AG04449 (cell line): ENCODE data around the gene SCAP.

Experiments
- CTCF ChIA-PET: fragments of 350-600 bp; formaldehyde crosslinking; extraction: SDS; loops from one replicate; lab custom pipeline; 2021; ENCODE audit warnings: antibody characterized with exemption; lab: Yijun Ruan, JAX
- POLR2A ChIA-PET: fragments of 400-600, 350-600 bp; formaldehyde crosslinking; extraction: SDS; loops from one replicate; lab custom pipeline; 2020; ENCODE audit warnings: antibody characterized with exemption, inconsistent platforms; lab: Yijun Ruan, JAX
- DNase-seq: peaks from one replicate; pipeline ENCODE4 v3.0.0-alpha.2; 2010; ENCODE audit warnings: low read depth, low spot score
- H3K4me3 ChIP-seq: 2 replicates; pipeline ENCODE4 v1.5.1; 2011; ENCODE audit warnings: low read depth, mild to moderate bottlenecking, control low read depth, low read length
- CTCF ChIP-seq: IDR thresholded peaks from one replicate; pipeline ENCODE4 v1.5.1; 2011; ENCODE audit warnings: mild to moderate bottlenecking, moderate library complexity, low read length, control low read depth, inconsistent platforms; ENCODE audit not compliant: insufficient read depth; ENCODE audit errors: missing control alignments

SCAP gene

DNA sequence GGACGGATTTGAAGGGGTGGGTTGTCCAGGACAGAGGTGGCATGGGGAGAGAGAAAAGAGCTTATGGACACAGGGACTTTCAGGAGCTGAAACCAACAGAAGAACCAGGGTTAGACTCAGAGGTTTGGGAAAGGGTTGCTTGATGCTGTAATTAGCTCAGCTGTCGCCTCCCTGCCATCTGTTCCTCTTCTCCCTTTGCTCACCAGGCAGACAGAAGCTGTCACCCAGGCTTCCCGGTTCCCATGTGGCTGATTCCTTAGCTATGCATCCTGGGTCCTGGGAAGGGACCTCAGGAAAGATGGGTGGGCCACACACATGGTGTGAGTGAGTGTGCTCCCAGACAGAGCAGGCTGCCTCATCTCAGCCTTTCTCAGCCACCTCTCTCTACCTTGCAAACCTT is 80.9 kb downstream of the SCAP start:
- no peak overlapping the region for H3K4me3 ChIP-seq
- DNase-seq, result no peak
- ChIA-PET POLR2A (interaction anchor here (0.7 to 1.4 kb wide), 3 partner anchors 11 to 433 kb away, joined by 3 to 5 read pairs (median 3); partner anchors contain the start of gene PTPN23), CTCF (interaction anchor here (0.9 to 2.1 kb wide), 3 partner anchors 9 to 26 kb away, joined by 6 to 8 read pairs (median 6); partner anchors contain the start of gene PTPN23)
- TF ChIP-seq CTCF, result no peak

GRCh38 chr3:47394140-47394870 is 81.4 kb downstream of the SCAP start:
- TF ChIP-seq CTCF, result no peak
- ChIA-PET POLR2A (interaction anchor here (0.7 to 1.4 kb wide), 3 partner anchors 11 to 434 kb away, joined by 3 to 5 read pairs (median 3); partner anchors contain the start of gene PTPN23), CTCF (interaction anchor here (0.9 to 2.1 kb wide), 3 partner anchors 10 to 27 kb away, joined by 6 to 8 read pairs (median 6); partner anchors contain the start of gene PTPN23)
- no peak overlapping the region for H3K4me3 ChIP-seq
- no peak for DNase-seq

DNA sequence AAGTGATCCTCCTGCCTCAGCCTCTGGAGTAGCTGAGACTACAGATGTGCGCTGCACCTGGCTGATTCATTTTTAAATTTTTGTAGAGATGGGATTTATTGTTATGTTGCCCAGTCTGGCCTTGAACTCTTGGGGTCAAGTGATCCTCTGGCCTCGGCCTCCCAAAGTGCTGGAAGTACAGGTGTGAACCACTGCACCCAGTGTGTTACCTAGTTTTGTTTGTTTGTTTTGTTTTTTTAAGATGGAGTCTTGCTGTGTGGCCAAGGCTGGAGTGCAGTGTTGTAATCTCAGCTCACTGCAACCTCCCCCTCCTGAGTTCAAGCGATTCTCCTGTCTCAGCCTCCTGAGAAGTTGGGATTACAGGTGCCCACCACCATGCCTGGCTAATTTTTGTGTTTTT is 82.8 kb downstream of the SCAP start:
- ChIA-PET CTCF (interaction anchor here (2.1 kb wide), 1 partner anchor 12 kb away, joined by 6 read pairs; the partner anchor contains the start of gene PTPN23), POLR2A (interaction anchor here (1.0 kb wide), 1 partner anchor 12 kb away, joined by 4 read pairs; the partner anchor contains the start of gene PTPN23)
- DNase-seq, result no peak
- no peak overlapping the region for H3K4me3 ChIP-seq
- no peak for TF ChIP-seq CTCF

DNA sequence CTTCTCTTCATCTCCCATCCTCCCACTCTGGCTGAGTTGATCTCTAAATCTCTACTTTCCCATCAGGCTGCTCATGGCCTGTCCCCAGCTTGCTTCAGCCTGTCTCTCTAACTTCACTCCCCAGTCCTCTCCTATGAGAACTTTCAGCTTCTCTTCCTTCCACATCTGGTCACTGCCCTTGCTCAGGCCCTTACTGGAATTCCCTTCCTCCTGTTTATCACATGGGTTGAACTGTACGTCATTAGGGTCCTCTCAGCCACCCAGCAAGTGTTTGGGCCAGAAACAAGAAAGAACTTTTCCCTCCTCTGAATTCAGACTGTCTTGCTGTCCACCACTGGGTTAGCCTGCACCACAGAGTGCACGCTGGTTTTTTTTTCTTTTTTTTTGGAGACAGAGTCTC is 89.9 kb downstream of the SCAP start:
- POLR2A ChIA-PET, result no interaction called here
- no peak for DNase-seq
- CTCF ChIA-PET, result no interaction called here
- no peak overlapping the region for H3K4me3 ChIP-seq
- TF ChIP-seq CTCF, result no peak

DNA sequence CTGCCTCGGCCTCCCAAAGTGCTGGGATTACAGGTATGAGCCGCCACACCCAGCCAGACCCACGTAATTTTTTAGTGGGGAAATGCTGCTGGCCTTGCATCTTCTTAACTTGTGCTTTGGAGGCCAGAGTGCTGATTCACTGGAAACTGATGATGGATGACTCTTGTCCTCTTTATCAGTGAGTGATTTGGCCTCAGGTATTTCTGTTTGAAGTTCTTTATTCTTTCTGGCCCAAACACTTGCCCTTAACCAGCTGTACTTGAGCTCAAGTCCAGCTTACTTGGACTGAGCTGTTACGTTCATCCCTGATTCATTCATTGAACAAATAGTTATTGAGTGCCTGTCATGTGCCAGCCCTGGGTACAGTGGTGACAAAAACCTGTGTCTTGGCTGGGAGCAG is 90.7 kb downstream of the SCAP start:
- no peak overlapping the region for H3K4me3 ChIP-seq
- ChIA-PET POLR2A (no interaction called here), CTCF (no interaction called here)
- TF ChIP-seq CTCF, result no peak
- no peak for DNase-seq

GRCh38 chr3:47384425-47384824 is 91.3 kb downstream of the SCAP start:
- no peak for DNase-seq
- ChIA-PET POLR2A (no interaction called here), CTCF (no interaction called here)
- TF ChIP-seq CTCF, result no peak
- H3K4me3 ChIP-seq, result no peak overlapping the region
